Thoracic aorta (tissue), 2 donors: ENCODE data around the gene CAMK1D. TPM values are rescaled to one million over a fixed set of nuclear protein-coding genes. Genes with fewer than 3 reads are reported as not detected.
"Not testable (repeated sequence)": the region's sequence is repeated elsewhere in the genome, so short reads cannot be mapped to it uniquely, and the experiment has no call there.

ENCODE experiments used
- ATAC-seq: fragments of 150-250 bp; one replicate; pipeline ENCODE4 v1.8.0; 2017; ENCODE audit warnings: low read depth; ENCODE audit not compliant: insufficient number of reproducible peaks, low FRiP score
- DNase-seq: peaks from one replicate; pipeline ENCODE4 v3.0.0-alpha.2; 2020; ENCODE audit warnings: low spot score
- H3K27ac ChIP-seq, 2 donors: fragments of 200-600 bp; sonication (generic); 1 replicate in 1 of 2; 2 replicates in 1 of 2; pipeline ENCODE4 v1.5.1; 2016; ENCODE audit warnings: mild to moderate bottlenecking in 2 of 2, moderate library complexity in 2 of 2
- H3K27me3 ChIP-seq: fragments of 200-600 bp; sonication (generic); replicated peaks from 2 replicates; pipeline ENCODE4 v1.6.0; 2016; ENCODE audit warnings: mild to moderate bottlenecking; ENCODE audit not compliant: insufficient read depth
- H3K36me3 ChIP-seq: fragments of 200-600 bp; sonication (generic); one replicate; pipeline ENCODE4 v1.5.1; 2016
- H3K4me1 ChIP-seq, 2 donors: fragments of 200-600 bp; sonication (generic); 1 replicate in 1 of 2; 2 replicates in 1 of 2; pipeline versions ENCODE4 v1.5.1 to v1.6.0; 2016; ENCODE audit warnings: low read depth in 2 of 2, mild to moderate bottlenecking in 1 of 2; ENCODE audit not compliant: control insufficient read depth in 1 of 2
- H3K4me3 ChIP-seq: fragments of 200-600 bp; sonication (generic); 2 replicates; pipeline ENCODE4 v1.5.1; 2016; ENCODE audit warnings: mild to moderate bottlenecking
- H3K9me3 ChIP-seq: fragments of 200-600 bp; sonication (generic); 2 replicates; pipeline ENCODE4 v1.5.1; 2016
- CTCF ChIP-seq: fragments of 200-600 bp; sonication (generic); IDR thresholded peaks from one replicate; pipeline ENCODE4 v1.5.1; 2019; ENCODE audit warnings: antibody characterized with exemption
- total RNA-seq, 2 donors: library from RNA; depleted of rRNA; stranded (reverse); fragments of >200 nt; gene quantifications; one replicate each; pipeline versions ENCODE4 v1.1.0 to v1.2.3, GENCODE V29; 2016

The CAMK1D gene
- total RNA-seq, 2 donors from 2014 or later: 8.7 to 11.2 TPM

DNA sequence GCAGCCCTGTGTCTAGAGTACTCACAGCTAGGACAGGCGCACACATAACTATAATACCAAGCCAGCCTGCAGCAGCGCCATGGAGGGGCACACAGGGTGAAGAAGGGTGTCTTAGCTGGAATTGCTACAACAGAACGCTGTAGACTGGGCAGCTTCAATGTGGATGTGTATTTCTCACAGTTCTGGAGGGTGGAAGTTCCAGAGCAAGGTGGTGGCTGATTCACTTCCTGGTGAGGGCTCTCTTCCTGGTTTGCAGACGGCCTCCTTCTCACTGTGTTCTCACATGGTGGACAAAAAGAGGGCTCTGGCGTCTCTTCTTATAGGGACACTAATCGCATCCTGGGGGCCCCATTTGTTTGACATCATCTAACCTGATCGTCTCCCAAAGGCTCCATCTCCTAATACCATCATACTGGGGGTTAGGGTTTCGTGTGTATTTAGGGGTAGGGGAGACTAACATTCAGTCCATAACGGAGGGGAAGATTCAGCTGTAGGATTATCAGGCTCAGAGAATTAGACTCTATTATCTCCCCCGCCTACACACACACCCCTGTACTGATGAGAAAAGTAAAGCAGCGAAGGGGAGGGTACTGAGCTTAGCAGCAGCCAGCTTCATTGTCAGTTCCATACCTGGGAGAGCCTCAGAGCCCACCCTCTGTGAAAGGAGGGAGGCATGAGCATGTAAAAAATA lies 363.1 kb downstream of the CAMK1D start:
- Histone ChIP-seq H3K4me3 (no peak overlapping the region), H3K4me1 (peaks cover 26 to 35% of the 10 kb centered on the region in 2 donors), H3K9me3 (no peaks in the 10 kb centered on the region), H3K27me3 (no peaks in the 10 kb centered on the region), H3K36me3 (no peaks in the 10 kb centered on the region), H3K27ac (no peak overlapping the region)
- no peak for ATAC-seq
- TF ChIP-seq CTCF: no peak
- no peak for DNase-seq

DNA sequence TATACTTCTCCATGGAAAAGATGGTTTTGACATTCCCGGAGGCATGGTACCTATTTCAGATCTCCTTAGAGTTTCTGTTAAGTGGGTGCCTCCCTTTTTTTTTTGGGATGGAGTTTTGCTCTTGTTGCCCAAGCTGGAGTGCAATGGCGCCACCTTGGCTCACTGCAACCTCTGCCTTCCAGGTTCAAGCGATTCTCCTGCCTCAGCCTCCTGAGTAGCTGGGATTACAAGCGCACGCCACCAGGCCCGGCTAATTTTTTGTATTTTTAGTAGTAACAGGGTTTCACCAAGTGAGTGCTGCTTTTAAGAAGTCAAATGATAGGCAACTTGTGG lies 363.6 kb downstream of the CAMK1D start:
- not testable (repeated sequence) for ATAC-seq, H3K9me3 ChIP-seq, H3K4me3 ChIP-seq, DNase-seq, H3K27ac ChIP-seq, H3K36me3 ChIP-seq, H3K27me3 ChIP-seq
- peaks cover 21 to 34% of the 10 kb centered on the region in 2 donors for H3K4me1 ChIP-seq

- Histone ChIP-seq H3K27me3 (no peaks in the 10 kb centered on the region), H3K4me3 (no peak overlapping the region), H3K27ac (no peak overlapping the region), H3K36me3 (no peaks in the 10 kb centered on the region), H3K4me1 (peaks cover 18 to 26% of the 10 kb centered on the region in 2 donors), H3K9me3 (no peaks in the 10 kb centered on the region)
- no peak for DNase-seq
- TF ChIP-seq CTCF: no peak
- no peak for ATAC-seq
Observed at GRCh38 chr10:12716042-12716441, 366.7 kb downstream of the CAMK1D start.

DNA sequence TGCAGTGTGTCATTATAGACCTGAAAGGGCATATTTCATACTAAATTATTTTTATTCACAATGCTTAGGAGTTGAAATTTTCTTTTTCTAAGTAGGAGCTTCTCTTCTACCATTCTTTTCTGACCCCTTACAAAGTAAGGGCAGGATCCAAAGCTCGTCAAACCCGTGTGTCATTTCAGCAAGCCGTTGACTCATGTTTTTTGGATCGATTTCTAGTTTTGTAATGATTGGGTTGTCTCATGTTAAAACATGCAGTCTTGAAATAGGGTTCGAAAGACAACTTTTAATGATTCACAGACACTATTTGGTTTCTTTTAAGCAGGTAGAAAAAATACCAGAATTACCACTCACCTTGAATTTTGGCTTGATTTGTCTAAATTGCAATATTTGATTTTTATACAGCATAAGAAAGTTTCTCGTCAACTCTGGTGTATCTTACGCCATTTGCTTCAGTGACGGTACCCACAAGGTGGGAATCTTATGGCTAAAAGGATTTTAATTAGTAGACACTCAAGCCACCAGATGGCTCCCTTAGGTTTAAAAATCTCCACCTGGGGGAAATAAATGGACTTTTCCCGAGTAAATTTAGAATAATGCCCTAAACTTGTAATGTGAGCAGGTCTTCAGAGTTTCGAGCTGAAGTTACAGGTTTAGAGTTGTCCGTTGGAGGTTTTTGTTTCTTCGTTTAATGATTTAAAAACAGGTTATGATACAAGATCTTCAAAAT lies 368.8 kb downstream of the CAMK1D start:
- Histone ChIP-seq H3K36me3 (no peaks in the 10 kb centered on the region), H3K27ac (no peak overlapping the region), H3K4me1 (peaks cover 20 to 32% of the 10 kb centered on the region in 2 donors), H3K4me3 (no peak overlapping the region), H3K9me3 (no peaks in the 10 kb centered on the region), H3K27me3 (no peaks in the 10 kb centered on the region)
- DNase-seq (no peak), ATAC-seq (no peak)
- TF ChIP-seq CTCF: peak; percentile 31

- Histone ChIP-seq H3K27me3 (no peaks in the 10 kb centered on the region), H3K4me3 (no peak overlapping the region), H3K27ac (peak overlapping the region; percentile 60 to 70), H3K36me3 (no peaks in the 10 kb centered on the region), H3K9me3 (no peaks in the 10 kb centered on the region), H3K4me1 (peaks cover 20 to 32% of the 10 kb centered on the region in 2 donors)
- ATAC-seq (peak; percentile 30), DNase-seq (no peak)
- TF ChIP-seq CTCF: no peak
Observed at GRCh38 chr10:12719365-12719764, 370.0 kb downstream of the CAMK1D start.
